Measurements from ENCODE around the gene CACNA2D4.

CACNA2D4 gene

DNA sequence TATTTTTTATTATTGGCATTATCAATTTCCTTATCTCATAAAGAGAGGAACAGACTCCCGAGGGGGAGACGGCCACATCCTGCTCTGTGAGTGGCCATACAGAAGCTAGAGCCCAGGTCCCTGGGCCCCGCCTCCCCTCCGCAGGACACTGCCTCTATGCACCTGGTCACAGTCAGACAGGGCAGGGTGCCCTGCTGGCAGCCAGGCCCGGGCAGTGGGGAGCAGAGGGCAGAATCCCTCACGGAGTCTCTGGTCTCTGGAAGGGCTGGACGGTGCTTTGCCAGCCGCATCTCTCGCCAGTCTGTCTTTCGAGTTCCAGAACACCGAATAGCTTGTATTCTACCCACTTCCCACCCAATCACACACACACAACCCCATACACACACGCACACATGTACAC lies 16.4 kb upstream of the CACNA2D4 start:
- DNase-seq (ENCODE audit: low spot score): no peak

DNA sequence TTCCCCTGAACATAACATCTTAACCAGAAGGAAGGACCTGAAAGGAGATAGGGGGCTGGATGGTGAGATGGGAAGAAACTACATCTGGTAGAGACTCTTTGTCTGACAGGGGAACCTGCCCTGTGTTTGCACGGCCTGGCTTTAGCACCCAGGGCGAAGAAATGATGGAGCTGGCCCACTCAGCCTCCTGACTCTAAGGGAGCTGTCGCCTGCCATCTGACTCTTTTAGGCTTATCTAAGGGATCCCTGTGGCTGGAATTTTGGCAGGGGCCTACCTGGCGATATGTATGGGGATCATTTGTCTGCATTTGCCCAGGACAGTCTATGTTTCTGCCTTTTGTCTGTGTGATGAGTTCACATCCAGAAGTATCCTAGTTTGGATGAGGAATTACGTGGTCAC lies 15.6 kb upstream of the CACNA2D4 start:
- no peak for DNase-seq (ENCODE audit: low spot score)

DNA sequence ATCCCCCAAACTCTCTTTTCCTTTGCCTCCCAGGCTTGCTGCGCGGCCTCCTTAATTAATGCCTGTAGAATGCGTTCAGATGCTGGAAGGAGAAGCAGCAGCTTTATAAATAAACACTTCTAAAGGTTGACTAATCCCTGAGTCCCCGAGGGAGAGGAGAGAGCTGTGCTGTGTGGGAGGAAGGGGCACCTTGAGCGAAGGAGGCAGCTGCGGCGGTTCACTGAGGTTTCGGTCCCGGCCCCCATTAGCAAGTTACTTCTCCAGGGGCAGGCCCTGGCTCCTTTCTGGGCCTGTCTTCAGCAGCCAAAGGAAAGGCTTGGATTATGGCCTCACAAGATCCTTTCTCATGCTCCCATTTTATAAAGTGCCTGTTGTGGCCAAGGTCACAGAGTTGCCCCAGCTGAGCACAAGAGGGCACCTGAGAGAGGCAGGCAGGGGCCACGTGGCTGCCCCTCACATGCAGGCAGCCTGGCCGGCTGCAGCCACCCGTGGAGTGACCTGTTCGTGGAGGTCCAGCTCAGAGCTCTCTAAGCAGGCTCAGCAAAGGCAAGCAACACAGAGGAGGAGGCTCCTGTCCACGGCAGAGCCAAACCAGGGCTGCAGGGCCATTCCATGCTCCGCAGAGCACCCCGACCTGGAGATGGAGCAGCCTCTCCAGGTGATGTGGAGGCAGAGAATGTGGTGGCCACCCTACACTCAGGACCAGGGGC lies 15.0 kb upstream of the CACNA2D4 start:
- DNase-seq (ENCODE audit: low spot score): no peak

DNA sequence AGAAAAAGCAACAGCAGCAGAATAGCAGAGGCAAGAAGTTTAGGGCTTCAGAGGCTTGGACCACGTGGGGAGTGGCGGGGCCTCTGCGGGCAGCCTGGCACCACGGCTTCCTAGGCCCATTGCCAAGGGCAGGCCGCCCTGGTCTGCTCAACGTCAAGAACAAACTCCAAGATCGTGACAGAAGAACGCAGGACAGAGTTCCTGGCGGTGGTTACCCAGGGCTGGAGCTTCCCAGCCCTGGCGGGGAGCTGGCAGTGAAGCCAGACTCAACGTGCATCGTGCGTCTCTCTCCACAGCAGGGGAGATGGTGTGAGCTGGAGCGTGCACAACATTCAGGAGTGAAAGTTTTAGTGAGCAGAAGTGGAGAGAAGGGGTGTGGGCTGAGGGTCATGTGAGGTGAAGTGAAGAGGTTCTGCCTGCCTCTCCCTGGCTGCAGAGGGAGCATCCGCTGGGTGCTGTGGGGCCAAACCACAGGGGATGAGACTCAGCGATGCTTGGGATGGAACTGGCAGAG lies 13.9 kb upstream of the CACNA2D4 start:
- DNase-seq (ENCODE audit: low spot score): no peak

DNA sequence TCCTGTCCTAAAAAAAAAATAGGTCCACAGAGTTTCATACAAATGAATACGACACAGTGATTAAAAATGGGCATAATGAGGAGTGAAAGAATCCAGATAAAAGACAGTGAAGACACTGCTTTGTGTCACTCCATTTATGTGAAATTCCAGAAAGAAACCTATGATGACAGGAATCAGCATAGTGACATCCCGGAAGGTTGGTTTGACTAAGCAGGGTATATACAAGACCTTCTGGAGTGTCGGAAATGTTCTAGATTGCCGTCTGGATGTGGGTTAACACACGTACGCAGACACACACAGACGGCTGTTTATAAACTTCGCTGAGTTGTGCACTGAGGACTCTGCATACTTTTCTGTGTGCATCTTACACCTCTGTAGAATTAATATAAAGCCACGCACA lies 13.2 kb upstream of the CACNA2D4 start:
- DNase-seq (ENCODE audit: low spot score): no peak

DNA sequence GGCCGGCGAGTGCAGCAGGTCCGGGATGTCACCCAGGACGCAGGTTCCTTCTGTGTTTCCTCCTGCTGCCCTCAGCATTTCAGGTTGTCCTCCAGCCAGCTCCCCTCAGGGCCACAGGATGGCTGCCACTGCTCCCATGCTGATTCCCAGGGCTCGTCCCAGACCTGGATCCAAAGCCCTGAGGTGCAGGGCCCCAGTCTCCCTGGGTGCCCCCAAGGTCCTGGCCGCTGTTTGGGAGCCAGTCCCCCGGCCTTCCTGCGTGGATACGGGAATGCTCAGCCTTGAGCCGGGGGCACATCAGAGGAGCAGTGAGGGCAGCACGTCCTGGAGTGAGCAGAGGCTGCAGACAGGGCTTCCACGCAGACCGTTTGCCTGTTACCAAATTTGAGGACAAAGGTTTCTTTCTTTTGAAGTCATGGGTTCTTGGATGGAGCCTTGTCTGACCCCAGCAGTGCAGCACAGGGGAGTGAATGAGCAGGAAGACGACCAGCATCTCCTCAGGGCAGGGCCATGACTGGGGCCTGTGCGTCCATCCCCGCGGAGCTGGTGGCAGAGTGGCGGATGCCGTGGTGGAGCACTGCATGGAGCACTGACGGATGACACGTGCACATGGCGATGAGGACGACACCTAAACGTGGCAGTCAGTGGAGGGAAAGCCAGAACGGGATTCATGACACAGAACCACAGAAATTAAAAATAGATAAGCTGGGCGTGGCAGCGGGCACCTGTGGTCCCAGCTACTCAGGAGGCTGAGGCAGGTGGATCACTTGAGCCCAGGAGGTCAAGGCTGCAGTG lies 12.5 kb upstream of the CACNA2D4 start:
- DNase-seq (ENCODE audit: low spot score): peak; percentile 32

DNA sequence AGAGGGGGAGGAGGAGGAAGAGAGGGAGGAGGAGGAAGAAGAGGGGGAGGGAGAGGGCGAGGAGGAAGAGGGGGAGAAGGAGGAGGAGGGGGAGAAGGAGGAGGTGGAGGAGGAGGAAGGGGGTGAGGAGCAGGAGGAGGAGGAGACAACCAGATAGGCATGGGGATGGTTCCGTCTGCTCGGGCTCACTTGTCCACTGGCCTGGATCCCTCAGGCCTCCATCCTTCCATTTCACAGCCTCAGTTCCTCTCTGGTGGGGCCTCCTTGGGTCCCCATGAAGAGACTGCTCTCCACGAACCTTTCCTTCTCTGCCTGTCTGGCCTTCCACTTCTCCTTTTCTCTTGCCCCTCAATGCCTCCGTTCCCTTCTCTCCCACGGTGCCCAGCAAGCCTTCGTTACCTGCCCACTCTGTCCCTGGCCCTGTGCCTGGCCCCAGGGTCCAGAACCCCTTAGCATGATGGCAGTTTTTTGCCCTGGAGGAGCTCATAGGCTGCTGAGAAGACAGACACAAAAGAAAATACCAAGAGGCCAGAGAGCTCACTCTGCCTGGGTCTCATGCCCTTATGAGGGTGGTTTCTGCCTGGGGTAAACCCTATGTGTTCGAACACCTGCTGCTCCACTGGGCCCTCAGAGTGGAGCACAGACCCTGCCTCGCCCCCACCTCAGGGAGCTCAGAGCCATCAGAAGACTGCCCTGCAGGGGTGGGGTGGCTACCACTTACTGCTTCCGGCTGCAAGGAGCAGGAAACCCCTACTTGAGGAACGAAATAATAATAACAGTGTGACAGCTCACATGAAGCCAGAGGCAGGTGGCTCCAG lies 11.7 kb upstream of the CACNA2D4 start:
- DNase-seq (ENCODE audit: low spot score): no peak

DNA sequence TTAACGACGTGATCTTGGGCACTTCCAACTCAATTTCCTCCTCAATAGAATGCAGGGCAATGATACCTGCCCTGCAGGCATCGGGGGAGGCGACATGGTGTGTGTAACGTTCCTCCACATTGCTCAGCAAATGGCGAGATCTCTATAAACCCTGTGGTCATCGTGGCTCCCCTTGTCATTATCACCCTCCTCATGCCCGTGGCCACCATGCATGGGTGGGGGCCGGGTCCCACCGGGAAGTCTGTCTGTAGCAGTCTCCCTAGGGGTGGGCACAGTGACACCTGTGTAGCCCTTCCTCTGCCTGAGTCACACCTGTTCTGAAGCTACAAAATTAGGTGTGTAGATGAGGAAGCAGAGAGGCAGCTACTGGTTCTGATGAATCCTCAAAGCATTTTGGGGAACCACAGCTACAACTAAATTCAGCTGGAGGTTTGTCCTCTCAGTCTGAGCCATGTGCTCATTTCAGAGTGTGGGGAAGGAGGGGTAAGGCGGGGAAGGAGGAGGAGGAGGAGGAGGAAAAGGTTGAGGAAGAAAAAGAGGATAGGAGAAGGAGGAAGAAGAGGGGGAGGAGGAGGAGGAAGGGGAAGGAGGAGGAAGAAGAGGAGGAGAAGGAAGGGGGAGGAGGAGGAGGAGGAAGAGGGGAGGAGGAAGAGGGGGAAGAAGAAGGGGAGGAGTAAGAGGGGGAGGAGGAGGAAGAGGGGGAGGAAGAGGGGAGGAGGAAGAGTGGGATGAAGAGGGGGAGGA lies 11.0 kb upstream of the CACNA2D4 start:
- DNase-seq (ENCODE audit: low spot score): no peak

DNA sequence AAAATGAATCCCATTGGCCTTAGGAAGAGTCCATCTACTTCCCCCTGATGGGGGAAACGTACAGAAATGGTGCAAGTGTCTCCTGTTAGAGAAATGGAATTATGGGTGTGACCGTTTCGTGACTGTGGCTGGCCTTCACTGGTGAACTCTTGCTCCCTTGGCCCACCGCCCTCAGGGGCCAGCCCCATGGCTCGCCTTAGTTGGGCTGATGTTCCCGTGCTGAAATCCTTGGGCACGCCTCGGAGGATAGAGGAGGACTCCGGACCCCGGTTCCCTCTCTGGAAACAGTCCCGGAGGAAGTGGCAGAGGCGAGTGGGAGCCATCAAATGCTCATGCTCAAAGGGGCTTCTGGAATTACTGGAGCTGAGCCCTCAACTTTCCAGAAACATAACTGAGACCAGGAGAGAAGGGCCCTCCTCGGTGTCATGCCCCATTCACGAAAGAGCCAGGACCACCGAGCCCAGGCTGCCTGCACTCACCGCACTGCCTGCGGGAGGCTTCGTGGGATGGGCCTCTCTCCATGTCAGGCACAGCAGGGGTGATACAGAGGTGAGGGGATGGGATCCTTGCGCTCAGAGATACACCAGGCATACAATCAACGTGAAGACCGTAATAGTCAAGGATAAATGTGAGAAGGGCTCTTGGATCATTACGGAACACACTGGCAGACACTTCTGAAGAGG lies 10.1 kb upstream of the CACNA2D4 start:
- DNase-seq (ENCODE audit: low spot score): no peak

DNA sequence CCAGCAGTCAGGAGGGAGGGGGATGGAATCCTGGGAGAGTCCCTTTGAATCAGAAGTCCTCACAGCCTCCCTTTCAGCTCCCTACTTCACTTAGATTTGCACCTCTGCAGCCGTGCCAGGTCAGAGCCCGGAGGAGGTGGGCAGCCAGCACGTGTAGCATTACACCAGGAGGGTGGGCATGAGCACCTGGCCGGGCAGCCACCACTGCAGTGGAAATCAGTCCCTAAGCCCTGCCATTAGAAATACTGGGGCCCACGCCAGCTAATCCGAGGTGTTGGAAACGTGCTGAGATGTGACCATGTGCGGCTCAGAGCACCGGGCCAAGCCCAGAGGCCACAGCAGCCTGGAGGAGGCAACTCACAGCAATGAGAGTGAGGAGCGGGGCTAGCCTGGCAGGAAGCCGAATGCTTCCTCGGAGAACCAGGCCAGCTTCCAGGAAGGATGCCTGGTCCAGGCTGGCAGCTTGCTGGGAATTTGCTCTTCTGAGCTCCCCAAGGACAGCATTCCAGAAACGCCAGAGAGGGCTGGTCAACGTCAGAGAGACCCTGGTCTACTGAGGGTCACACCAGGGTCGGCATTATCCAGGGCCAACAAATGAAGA lies 9.4 kb upstream of the CACNA2D4 start:
- DNase-seq (ENCODE audit: low spot score): no peak

DNA sequence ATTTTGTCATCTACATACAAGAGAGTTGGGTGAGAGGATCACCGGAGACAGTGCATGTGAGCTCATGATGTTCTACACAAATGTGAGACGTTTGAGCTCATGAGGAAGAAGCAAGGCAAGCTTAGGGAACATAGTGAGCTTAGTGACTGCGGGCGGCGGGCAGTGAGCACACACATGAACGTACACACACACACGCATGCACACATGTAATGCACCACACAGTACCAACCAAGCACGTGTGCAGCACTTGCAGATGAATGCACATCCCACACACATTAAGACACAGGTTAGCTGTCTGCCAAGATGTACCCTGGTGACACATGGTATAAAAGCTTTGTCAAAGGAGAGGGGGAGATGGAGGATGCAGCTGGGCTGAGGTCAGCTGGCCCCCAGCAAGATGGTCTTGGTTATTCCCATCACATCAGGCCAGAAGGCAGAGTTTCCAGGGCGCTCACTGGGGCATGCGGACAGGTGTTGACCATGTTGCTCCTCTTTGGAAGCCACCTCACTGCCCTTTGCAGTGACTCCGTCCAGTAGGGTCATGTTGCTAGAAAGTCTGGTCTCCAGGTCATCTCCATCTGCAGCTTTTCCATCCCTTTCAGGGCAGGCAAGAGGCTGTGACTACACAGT lies 8.7 kb upstream of the CACNA2D4 start:
- no peak for DNase-seq (ENCODE audit: low spot score)

DNA sequence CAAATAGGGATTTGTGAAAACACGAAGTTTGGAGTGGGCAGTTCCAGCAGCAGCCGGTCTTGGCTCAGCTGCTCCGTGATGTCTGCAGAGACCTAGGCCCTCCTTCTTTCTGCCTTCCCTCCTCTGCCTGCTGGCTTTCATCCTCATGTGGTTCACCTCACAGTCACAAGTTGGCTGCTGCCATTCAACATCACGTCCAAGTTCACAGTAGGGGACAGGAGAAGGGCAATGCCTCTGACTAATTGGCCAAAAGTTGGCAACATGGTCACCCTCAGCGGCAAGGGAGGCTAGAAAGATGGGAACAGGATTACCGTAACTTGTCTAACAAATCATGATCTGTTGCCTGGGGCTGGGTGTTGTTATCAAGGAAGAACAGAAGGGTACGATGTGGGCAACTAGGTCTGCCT lies 7.8 kb upstream of the CACNA2D4 start:
- DNase-seq (ENCODE audit: low spot score): no peak

DNA sequence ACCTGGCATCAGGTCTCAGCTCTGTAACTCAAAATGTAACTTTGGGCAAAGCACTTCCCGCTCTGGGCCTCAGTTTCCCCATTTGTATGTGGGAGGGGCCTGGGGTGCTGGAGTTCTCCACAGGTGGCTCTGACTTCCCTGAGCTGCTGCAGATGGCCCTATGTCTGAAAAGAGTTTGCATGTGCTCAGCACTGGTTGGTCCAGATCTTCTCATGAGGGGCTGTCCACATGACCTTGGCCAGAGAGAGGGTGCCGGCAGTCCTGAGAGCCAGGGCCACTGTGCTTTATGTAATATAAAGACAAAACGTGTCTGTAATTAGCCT lies 7.2 kb upstream of the CACNA2D4 start:
- no peak for DNase-seq (ENCODE audit: low spot score)

DNA sequence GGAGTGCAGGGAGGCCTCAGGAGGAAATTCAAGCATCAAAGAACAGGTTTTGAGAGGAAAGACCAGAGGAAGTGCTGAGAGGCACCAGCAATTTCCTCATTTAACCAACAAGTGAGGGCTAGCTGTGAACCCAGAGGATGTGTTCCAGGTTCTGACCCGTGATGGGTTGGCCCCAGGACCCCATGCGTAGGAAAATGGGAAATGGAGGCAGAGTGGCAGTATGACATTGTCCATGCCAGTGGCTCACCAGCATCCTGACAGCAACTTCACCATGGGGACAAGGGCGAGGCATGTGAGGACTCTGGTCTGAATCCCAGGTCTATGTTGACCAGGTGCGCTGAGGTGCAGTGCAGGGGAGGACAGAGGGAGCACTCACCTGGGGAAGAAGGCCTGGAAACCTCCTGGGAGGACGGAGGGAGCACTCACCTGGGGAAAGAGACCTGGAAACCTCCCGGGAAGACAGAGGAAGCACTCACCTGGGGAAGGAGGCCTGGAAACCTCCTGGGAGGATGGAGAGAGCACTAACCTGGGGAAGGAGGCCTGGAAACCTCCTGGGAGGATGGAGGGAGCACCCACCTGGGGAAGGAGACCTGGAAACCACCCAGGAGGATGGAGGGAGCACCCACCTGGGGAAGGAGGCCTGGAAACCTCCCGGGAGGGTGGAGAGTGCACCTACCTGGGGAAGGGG lies 6.7 kb upstream of the CACNA2D4 start:
- no peak for DNase-seq (ENCODE audit: low spot score)

DNA sequence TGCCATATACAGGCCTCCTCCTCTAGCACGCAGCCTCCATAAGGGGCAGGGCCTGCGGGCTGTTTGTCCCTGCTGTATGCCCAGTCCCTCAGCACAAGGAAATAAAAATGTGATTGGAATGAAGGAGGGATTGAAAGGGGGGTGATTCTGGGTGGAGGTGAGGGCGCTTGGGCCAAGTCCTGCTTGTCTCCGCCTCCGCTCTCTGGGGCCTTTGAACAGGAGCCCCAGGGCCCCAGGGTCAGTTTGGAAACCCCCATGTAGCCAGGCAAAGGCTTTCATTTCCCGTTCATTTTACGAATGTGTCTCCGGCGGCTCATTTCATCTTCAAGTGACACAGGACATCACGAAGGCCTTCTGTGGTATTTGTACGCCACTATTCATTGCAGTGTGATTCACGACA lies 4.5 kb upstream of the CACNA2D4 start:
- no peak for DNase-seq (ENCODE audit: low spot score)

DNA sequence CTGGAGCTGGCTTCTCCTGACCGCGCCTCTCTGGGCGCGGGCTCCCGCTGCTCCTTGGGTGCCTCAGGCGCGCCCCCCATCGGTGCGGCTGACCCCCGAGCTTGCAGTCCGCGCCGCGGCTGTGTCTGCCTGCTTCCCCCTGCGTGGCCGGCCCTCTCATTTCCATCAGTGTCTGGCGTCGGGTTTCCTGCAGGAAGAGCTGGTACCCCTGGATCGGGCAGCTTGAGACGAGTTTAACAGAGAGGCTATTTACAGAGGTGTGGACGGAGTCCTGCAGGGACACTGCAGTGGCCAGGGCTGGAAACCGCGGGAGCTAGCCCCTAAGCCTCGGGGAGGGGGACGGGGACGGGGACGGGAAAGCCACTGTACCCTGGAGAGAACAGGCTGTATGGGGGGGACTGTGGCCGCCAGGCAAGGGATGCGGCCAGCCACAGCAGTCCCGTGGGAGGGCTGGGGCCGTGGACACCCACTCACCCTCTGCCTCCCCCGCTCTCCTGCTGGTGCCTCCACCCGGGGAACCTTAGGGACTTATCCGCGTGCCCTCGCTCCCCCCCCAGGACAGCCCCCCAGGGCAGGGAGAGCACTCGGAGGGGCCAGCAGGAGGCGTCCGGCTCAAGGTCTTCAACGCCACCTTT lies 3.7 kb upstream of the CACNA2D4 start:
- no peak for DNase-seq (ENCODE audit: low spot score)

DNA sequence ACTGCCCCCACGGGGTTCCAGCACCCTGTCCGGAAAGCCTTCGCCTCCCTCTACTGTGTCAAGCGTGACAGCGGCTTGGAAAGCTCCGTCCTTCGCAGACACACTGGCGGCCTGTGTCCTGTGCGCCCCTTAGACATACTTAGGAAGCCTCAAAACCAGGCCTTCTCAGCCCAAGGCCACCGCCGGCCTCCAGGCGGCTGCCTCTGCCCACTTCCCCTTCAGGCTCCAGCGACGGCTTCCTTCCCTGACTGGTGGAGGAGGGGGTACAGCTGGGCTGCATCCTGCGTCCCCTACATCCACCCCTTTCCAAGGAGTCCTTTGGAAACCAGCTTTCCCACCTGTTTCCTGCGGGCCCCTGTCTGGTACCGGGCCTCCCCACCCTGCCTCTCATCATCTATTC lies 2.5 kb upstream of the CACNA2D4 start:
- no peak for DNase-seq (ENCODE audit: low spot score)

DNA sequence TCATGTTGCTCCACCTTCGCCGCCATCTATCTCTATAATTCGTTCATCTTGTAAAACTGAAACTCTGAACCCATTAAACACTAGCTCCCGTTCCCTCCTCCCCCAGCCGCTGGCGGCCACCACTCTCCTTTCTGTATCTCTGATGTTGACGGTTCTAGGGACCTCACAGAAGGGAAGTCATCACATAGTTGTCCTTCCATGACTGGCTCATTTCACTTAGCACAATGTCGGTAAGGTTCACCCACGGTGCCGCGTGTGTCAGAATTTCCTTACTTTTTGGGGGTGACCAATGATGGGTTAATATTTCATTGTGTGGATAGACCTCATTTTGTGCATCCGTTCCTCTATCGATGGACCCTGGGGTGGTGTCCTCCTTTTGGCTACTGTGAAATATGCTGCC lies 2.0 kb upstream of the CACNA2D4 start:
- DNase-seq (ENCODE audit: low spot score): no peak

DNA sequence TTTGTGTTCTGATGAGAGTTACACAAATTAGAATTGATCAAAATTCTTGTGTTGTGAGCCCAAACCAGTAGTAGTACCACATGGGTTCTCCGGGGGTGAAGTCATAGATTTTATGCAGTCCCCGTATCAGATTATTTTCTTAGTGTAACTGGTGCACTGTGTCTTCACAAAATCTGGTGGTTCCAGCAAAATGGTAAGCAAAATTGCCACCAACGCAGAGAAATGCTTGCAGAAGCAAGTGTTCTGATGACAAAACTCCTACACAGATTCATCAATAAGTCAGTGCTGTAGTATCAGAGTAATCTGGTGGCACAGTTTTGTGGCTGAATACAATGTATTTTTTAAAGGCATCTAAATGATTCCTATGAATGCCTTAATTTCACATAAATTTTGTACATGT lies 1.3 kb upstream of the CACNA2D4 start:
- no peak for DNase-seq (ENCODE audit: low spot score)

DNA sequence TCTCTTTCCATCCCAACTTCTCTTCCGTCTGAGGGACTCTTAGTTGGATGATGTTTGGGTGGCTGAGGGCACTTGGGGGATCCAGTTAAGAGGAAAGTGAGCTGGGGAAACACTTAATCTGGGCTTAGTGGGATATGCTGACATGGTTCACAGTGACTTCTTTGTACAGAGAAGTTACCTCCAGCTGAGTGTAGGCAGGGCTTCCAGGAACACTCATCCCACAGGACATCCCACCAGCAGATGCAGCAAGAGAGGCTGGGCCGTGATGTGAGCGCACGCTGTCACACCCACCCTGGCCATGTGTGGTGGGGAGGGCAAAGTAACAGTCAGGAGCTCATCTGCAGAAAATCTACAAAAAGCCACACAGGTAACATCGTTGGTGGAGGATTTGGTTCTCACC lies 832 bp upstream of the CACNA2D4 start:
- DNase-seq (ENCODE audit: low spot score): no peak
